Progenitor cell of endocrine pancreas (in vitro differentiated cells): ENCODE measurements around the gene RABGAP1L. TPM values are rescaled to one million over a fixed set of nuclear protein-coding genes. Genes with fewer than 3 reads are reported as not detected.

Experiments used
- DNase-seq: peaks from one replicate; pipeline ENCODE4 v3.0.0; 2021; ENCODE audit warnings: low spot score; ENCODE audit not compliant: unreplicated experiment
- H3K27ac Mint-ChIP-seq: 2 replicates; pipeline ENCODE4 v1.8.0; 2021; ENCODE audit warnings: mild to moderate bottlenecking, moderate library complexity, mixed read lengths
- H3K27me3 Mint-ChIP-seq: 2 replicates; pipeline ENCODE4 v1.8.0; 2021; ENCODE audit warnings: mixed read lengths
- H3K36me3 Mint-ChIP-seq: 2 replicates; pipeline ENCODE4 v1.8.0; 2022; ENCODE audit warnings: mixed read lengths; ENCODE audit not compliant: insufficient read depth
- H3K4me1 Mint-ChIP-seq: 2 replicates; pipeline ENCODE4 v1.8.0; 2021; ENCODE audit warnings: low read depth, mixed read lengths
- H3K4me3 Mint-ChIP-seq: 2 replicates; pipeline ENCODE4 v1.8.0; 2021; ENCODE audit warnings: low read depth, mild to moderate bottlenecking, moderate library complexity, mixed read lengths
- H3K9me3 Mint-ChIP-seq: 2 replicates; pipeline ENCODE4 v1.8.0; 2021; ENCODE audit warnings: low read depth, mixed read lengths
- CTCF ChIP-seq: fragments of 200-600 bp; sonication (generic); IDR thresholded peaks from one replicate; pipeline ENCODE4 v1.5.0; 2021; ENCODE audit warnings: antibody characterized with exemption, mild to moderate bottlenecking; ENCODE audit not compliant: unreplicated experiment
- total RNA-seq: library from RNA; stranded (reverse); gene quantifications from 2 replicates; pipeline ENCODE4 v1.2.1, GENCODE V29; 2021

The RABGAP1L gene
- total RNA-seq, 1 donor from 2014 or later: 55.2 TPM

GRCh38 chr1:174988539-174988938, 829.2 kb downstream of the RABGAP1L start:
- Mint-ChIP-seq H3K4me1 (peaks cover 5% of the 10 kb centered on the region), H3K27ac (no peak overlapping the region), H3K9me3 (no peaks in the 10 kb centered on the region), H3K4me3 (no peak overlapping the region), H3K36me3 (peaks cover 11% of the 10 kb centered on the region), H3K27me3 (no peaks in the 10 kb centered on the region)
- TF ChIP-seq CTCF: no peak
- no peak for DNase-seq

- Mint-ChIP-seq H3K9me3 (no peaks in the 10 kb centered on the region), H3K36me3 (peaks cover 10% of the 10 kb centered on the region), H3K4me1 (peaks cover 5% of the 10 kb centered on the region), H3K4me3 (no peak overlapping the region), H3K27me3 (no peaks in the 10 kb centered on the region), H3K27ac (no peak overlapping the region)
- no peak for DNase-seq
- TF ChIP-seq CTCF: no peak
These were observed 829.7 kb downstream of the RABGAP1L start for GRCh38 chr1:174988986-174989385.

GRCh38 chr1:174989536-174990220, 830.4 kb downstream of the RABGAP1L start:
- H3K9me3 Mint-ChIP-seq: no peaks in the 10 kb centered on the region
- no peak overlapping the region for H3K27ac Mint-ChIP-seq
- DNase-seq: no peak
- no peak overlapping the region for H3K4me3 Mint-ChIP-seq
- TF ChIP-seq CTCF: no peak
- H3K36me3 Mint-ChIP-seq: peaks cover 10% of the 10 kb centered on the region
- H3K27me3 Mint-ChIP-seq: no peaks in the 10 kb centered on the region
- peaks cover 4% of the 10 kb centered on the region for H3K4me1 Mint-ChIP-seq

- H3K27me3 Mint-ChIP-seq: no peaks in the 10 kb centered on the region
- H3K4me1 Mint-ChIP-seq: peaks cover 2% of the 10 kb centered on the region
- no peak overlapping the region for H3K4me3 Mint-ChIP-seq
- no peaks in the 10 kb centered on the region for H3K9me3 Mint-ChIP-seq
- DNase-seq: no peak
- no peak overlapping the region for H3K27ac Mint-ChIP-seq
- no peak for TF ChIP-seq CTCF
- H3K36me3 Mint-ChIP-seq: peaks cover 10% of the 10 kb centered on the region
These were observed 831.2 kb downstream of the RABGAP1L start for GRCh38 chr1:174990382-174990999.

- Mint-ChIP-seq H3K36me3 (peaks cover 10% of the 10 kb centered on the region), H3K4me3 (no peak overlapping the region)
These were observed 832.2 kb downstream of the RABGAP1L start for GRCh38 chr1:174991473-174991872.

More at GRCh38 chr1:174991473-174991872, 832.2 kb downstream of the RABGAP1L start:
- H3K4me1 Mint-ChIP-seq: peaks cover 2% of the 10 kb centered on the region
- no peak overlapping the region for H3K27ac Mint-ChIP-seq
- no peaks in the 10 kb centered on the region for H3K27me3 Mint-ChIP-seq
- no peaks in the 10 kb centered on the region for H3K9me3 Mint-ChIP-seq
- no peak for DNase-seq
- TF ChIP-seq CTCF: no peak
